Thymus (tissue), 11 donors: Measurements from ENCODE around the gene LENG9. TPM values are rescaled to one million over a fixed set of nuclear protein-coding genes. Genes with fewer than 3 reads are reported as not detected.

ENCODE experiments used
- DNase-seq, 9 donors: peaks; one replicate each; pipeline ENCODE4 v3.0.0-alpha.2; 2013; ENCODE audit warnings: low spot score in 9 of 9, low read depth in 6 of 9, missing footprints in 1 of 9
- H3K27ac ChIP-seq, 2 donors: one replicate each; pipeline ENCODE4 v1.5.1; 2013; ENCODE audit warnings: control low read depth in 1 of 2, low read depth in 1 of 2, low read length in 1 of 2, mild to moderate bottlenecking in 1 of 2, moderate library complexity in 1 of 2
- H3K27me3 ChIP-seq, 2 donors: one replicate each; pipeline ENCODE4 v1.5.1; 2013; ENCODE audit warnings: low read length in 1 of 2; ENCODE audit not compliant: control insufficient read depth in 2 of 2, insufficient read depth in 1 of 2
- H3K36me3 ChIP-seq, 2 donors: one replicate each; pipeline ENCODE4 v1.5.1; 2013; ENCODE audit warnings: low read length in 1 of 2, mild to moderate bottlenecking in 1 of 2, moderate library complexity in 1 of 2; ENCODE audit not compliant: control insufficient read depth in 2 of 2, insufficient read depth in 2 of 2
- H3K4me1 ChIP-seq, 2 donors: one replicate each; pipeline ENCODE4 v1.5.1; 2013; ENCODE audit warnings: low read length in 2 of 2; ENCODE audit not compliant: control insufficient read depth in 2 of 2, insufficient read depth in 2 of 2
- H3K4me3 ChIP-seq, 2 donors: one replicate each; pipeline ENCODE4 v1.5.1; 2013; ENCODE audit warnings: low read length in 2 of 2, control low read depth in 1 of 2, mild to moderate bottlenecking in 1 of 2
- H3K9me3 ChIP-seq, 2 donors: one replicate each; pipeline ENCODE4 v1.5.1; 2013; ENCODE audit warnings: low read length in 1 of 2, mild to moderate bottlenecking in 1 of 2; ENCODE audit not compliant: control insufficient read depth in 2 of 2, insufficient read depth in 1 of 2
- WGBS: extraction: QIAGEN DNeasy Blood & Tissue Kit; methylation state at CpG from one replicate; pipeline ENCODE4 v1.1.7; 2013; 5-methylcytosine and 5-hydroxymethylcytosine counted together
- polyA plus RNA-seq: library from polyadenylated mRNA; stranded (reverse); fragments of 200-250 nt; gene quantifications from one replicate; pipeline ENCODE4 v1.2.3, GENCODE V29; 2013
- total RNA-seq: library from RNA; stranded (reverse); fragments of 120-200 nt; gene quantifications from one replicate; pipeline ENCODE4 v1.2.4, GENCODE V29; 2013
- donor health status: healthy.

Gene LENG9
- total and polyA plus RNA-seq, 2 donors, result 2.1 to 2.2 TPM

- peak in 1 of 9 donors; percentile 31 for DNase-seq
- H3K9me3 ChIP-seq, result peaks cover 0 to 2% of the 10 kb centered on the region in 2 donors
- no peak overlapping the region for H3K27ac ChIP-seq
- WGBS, result 16% methylated on average over 25 of the region's 25 CpGs
- H3K27me3 ChIP-seq, result peaks cover 25 to 80% of the 10 kb centered on the region in 2 donors
- peaks cover 2 to 17% of the 10 kb centered on the region in 2 donors for H3K4me1 ChIP-seq
- no peaks in the 10 kb centered on the region for H3K36me3 ChIP-seq
- no peak overlapping the region for H3K4me3 ChIP-seq
Observed at GRCh38 chr19:54418030-54418929, 45.3 kb downstream of the LENG9 start.

DNA sequence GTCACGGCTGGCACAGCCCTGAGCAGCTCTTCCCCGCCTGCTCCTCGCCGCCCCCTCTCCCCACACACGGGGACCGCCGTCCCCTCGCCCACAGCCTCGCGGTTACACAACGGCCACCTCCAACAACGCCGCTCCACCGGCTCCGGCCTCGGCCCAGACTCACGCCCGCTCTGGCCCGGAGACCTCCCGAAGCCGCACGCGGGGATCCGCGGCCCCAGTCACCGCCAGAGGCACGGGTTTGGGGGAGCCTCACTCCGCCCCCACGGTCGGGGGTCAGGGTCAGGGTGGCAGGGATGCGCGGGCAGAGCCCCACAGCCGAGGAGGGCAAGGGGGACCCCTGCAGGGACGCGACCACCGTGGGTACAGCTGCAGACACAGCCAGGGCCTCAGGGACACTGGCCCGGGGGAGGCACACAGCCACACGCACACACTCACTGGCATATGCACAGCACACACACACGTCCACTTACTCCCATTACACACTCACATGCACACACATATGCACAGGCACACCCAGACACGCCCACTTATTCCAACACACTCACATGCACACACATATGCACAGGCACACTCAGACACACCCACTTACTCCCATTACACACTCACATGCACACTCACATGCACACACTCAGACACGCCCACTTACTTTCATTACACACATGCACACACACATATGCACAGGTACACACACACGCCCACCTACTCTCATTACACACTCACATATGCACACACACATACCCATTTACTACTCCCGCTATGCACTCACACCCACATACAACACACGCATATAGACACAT is 46.7 kb downstream of the LENG9 start:
- Histone ChIP-seq H3K27ac (no peak overlapping the region), H3K4me3 (no peak overlapping the region), H3K4me1 (peaks cover 2 to 17% of the 10 kb centered on the region in 2 donors), H3K27me3 (peaks cover 23 to 74% of the 10 kb centered on the region in 2 donors), H3K9me3 (peaks cover 0 to 2% of the 10 kb centered on the region in 2 donors), H3K36me3 (no peaks in the 10 kb centered on the region)
- no peak for DNase-seq
- 70% methylated on average over 44 of the region's 44 CpGs for WGBS

- Histone ChIP-seq H3K4me3 (no peak overlapping the region), H3K36me3 (no peaks in the 10 kb centered on the region), H3K9me3 (peaks cover 0 to 2% of the 10 kb centered on the region in 2 donors), H3K27me3 (peaks cover 23 to 67% of the 10 kb centered on the region in 2 donors), H3K27ac (no peak overlapping the region), H3K4me1 (peaks cover 2 to 17% of the 10 kb centered on the region in 2 donors)
- no peak for DNase-seq
- 19% methylated on average over 28 of the region's 28 CpGs for WGBS
Observed at GRCh38 chr19:54415901-54416673, 47.5 kb downstream of the LENG9 start.

GRCh38 chr19:54415208-54415900 is 48.2 kb downstream of the LENG9 start, which contains the start of gene TTYH1:
Gene TTYH1 (plus strand): TSS chr19:54415464. CDS start chr19:54415553, 89 bp downstream.
- WGBS, result 2% methylated on average over 60 of the region's 68 CpGs
- peak in 2 of 9 donors; percentile 39 to 45 for DNase-seq
- Histone ChIP-seq H3K9me3 (peaks cover 0 to 2% of the 10 kb centered on the region in 2 donors), H3K27me3 (peaks cover 23 to 62% of the 10 kb centered on the region in 2 donors), H3K4me1 (peaks cover 2 to 15% of the 10 kb centered on the region in 2 donors), H3K4me3 (peak within 1 kb of the TSS in 1 of 2 donors; percentile 21), H3K36me3 (no peaks in the 10 kb centered on the region), H3K27ac (no peak within 1 kb of the TSS)

- H3K27me3 ChIP-seq, result peaks cover 23 to 50% of the 10 kb centered on the region in 2 donors
- no peak overlapping the region for H3K4me3 ChIP-seq
- no peak for DNase-seq
- WGBS, result 90% methylated on average over 4 of the region's 4 CpGs
- peaks cover 0 to 2% of the 10 kb centered on the region in 2 donors for H3K9me3 ChIP-seq
- no peak overlapping the region for H3K27ac ChIP-seq
- no peaks in the 10 kb centered on the region for H3K36me3 ChIP-seq
- peaks cover 2 to 12% of the 10 kb centered on the region in 2 donors for H3K4me1 ChIP-seq
Observed at GRCh38 chr19:54414156-54414555, 49.4 kb downstream of the LENG9 start.

DNA sequence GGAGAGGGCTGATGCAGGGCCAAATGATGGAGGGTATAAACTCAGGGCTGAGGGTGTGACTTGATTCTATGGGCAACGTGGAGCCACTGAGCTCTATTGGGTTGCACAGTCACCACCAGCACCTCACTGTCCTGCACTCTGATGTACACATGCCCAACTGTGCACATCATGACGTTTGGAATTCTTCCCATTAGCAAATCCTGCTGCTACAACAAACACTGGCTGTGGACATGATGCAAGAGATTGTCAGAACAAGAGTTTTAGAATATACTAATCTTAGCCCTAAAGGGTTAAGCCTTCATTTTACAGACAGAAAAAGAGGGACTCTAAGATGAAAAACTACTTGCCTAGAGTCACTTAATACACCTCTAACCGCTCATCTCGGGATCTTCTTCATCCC is 50.7 kb downstream of the LENG9 start:
- no peak overlapping the region for H3K27ac ChIP-seq
- peaks cover 23 to 38% of the 10 kb centered on the region in 2 donors for H3K27me3 ChIP-seq
- H3K4me3 ChIP-seq, result no peak overlapping the region
- no peak for DNase-seq
- H3K9me3 ChIP-seq, result peaks cover 0 to 2% of the 10 kb centered on the region in 2 donors
- H3K36me3 ChIP-seq, result no peaks in the 10 kb centered on the region
- 85% methylated on average over 4 of the region's 4 CpGs for WGBS
- peaks cover 2 to 5% of the 10 kb centered on the region in 2 donors for H3K4me1 ChIP-seq
